ENCODE results near the gene ITPR2.

- TF ChIP-seq CTCF (IDR thresholded peaks at IDR 0.05) (no peak), POLR2A (IDR thresholded peaks at IDR 0.05) (no peak)
Measured at GRCh38 chr12:26617513-26617912, 215.5 kb downstream of the ITPR2 start.

Data from adrenal gland (tissue), 5 donors.